SK-N-SH (cell line): ENCODE results near the gene UBN1. TPM values are rescaled to one million over a fixed set of nuclear protein-coding genes. Genes with fewer than 3 reads are reported as not detected.

ENCODE experiments used
- CTCF ChIA-PET: fragments of 300-600, 350-600 bp; formaldehyde crosslinking; extraction: SDS; loops from one replicate; lab custom pipeline; 2021; lab: Yijun Ruan, JAX
- POLR2A ChIA-PET: fragments of 350-600 bp; sonication (Branson Sonifier 250); formaldehyde crosslinking; extraction: SDS; loops from one replicate; lab custom pipeline; 2020; ENCODE audit warnings: antibody characterized with exemption, inconsistent platforms; lab: Yijun Ruan, JAX
- DNase-seq: peaks from one replicate; pipeline ENCODE4 v3.0.0; 2012
- H2AFZ ChIP-seq: fragments of 200-600 bp; sonication (generic); 2 replicates; pipeline ENCODE4 v1.8.1; 2016; ENCODE audit warnings: antibody characterized with exemption, mild to moderate bottlenecking, low read depth
- H3F3A ChIP-seq: fragments of 200-600 bp; sonication (generic); replicated peaks from 2 replicates; pipeline ENCODE3; 2016; ENCODE audit warnings: antibody characterized with exemption, mild to moderate bottlenecking; ENCODE audit not compliant: insufficient read depth
- H3K27ac ChIP-seq, 2 experiments: fragments of 200-500 bp in 1 of 2; fragments of 200-600 bp in 1 of 2; sonication (Bioruptor generic) in 1 of 2; sonication (generic), shearing (Covaris generic) in 1 of 2; 2 replicates each; pipeline versions ENCODE4 v1.5.1 to v1.6.1; 2014 to 2016; ENCODE audit warnings: low read depth in 2 of 2, inconsistent platforms in 1 of 2, low read length in 1 of 2, mild to moderate bottlenecking in 1 of 2, mixed read lengths in 1 of 2
- H3K27me3 ChIP-seq: fragments of 200-600 bp; sonication (generic), shearing (Covaris generic); 2 replicates; pipeline ENCODE4 v1.6.1; 2016; ENCODE audit warnings: mixed run types; ENCODE audit not compliant: insufficient read depth
- H3K36me3 ChIP-seq, 2 experiments: fragments of 200-500 bp in 1 of 2; fragments of 200-600 bp in 1 of 2; sonication (Bioruptor generic) in 1 of 2; sonication (generic) in 1 of 2; replicated peaks in 1 of 2; 2 replicates each; pipeline versions ENCODE3 to v1.5.1; 2014 to 2016; ENCODE audit warnings: low read length in 1 of 2, mild to moderate bottlenecking in 1 of 2; ENCODE audit not compliant: insufficient read depth in 2 of 2, control insufficient read depth in 1 of 2
- H3K4me1 ChIP-seq, 2 experiments: fragments of 200-500 bp in 1 of 2; fragments of 200-600 bp in 1 of 2; sonication (Bioruptor generic) in 1 of 2; sonication (generic), shearing (Covaris generic) in 1 of 2; 2 replicates each; pipeline versions ENCODE4 v1.5.1 to v1.6.1; 2014 to 2016; ENCODE audit warnings: low read depth in 1 of 2, low read length in 1 of 2, mixed run types in 1 of 2; ENCODE audit not compliant: insufficient read depth in 2 of 2, control insufficient read depth in 1 of 2
- H3K4me2 ChIP-seq: fragments of 200-600 bp; sonication (generic), shearing (Covaris generic); 2 replicates; pipeline ENCODE4 v1.6.1; 2017; ENCODE audit warnings: mixed run types
- H3K4me3 ChIP-seq, 2 experiments: fragments of 200-500 bp in 1 of 2; fragments of 200-600 bp in 1 of 2; sonication (Bioruptor generic) in 1 of 2; sonication (generic), shearing (Covaris generic) in 1 of 2; 2 replicates each; pipeline versions ENCODE4 v1.5.1 to v1.8.1; 2014 to 2016; ENCODE audit warnings: low read depth in 2 of 2, inconsistent platforms in 1 of 2, low read length in 1 of 2, mild to moderate bottlenecking in 1 of 2, mixed read lengths in 1 of 2, moderate library complexity in 1 of 2
- H3K79me2 ChIP-seq: fragments of 200-600 bp; sonication (generic); 2 replicates; pipeline ENCODE4 v1.8.1; 2017; ENCODE audit warnings: mild to moderate bottlenecking; ENCODE audit not compliant: insufficient read depth
- H3K9ac ChIP-seq: fragments of 200-600 bp; sonication (generic); 2 replicates; pipeline ENCODE4 v1.6.1; 2017; ENCODE audit warnings: mixed run types
- H3K9me2 ChIP-seq: fragments of 200-600 bp; sonication (generic); 2 replicates; pipeline ENCODE4 v1.6.1; 2017; ENCODE audit warnings: mixed run types
- H3K9me3 ChIP-seq: fragments of 200-600 bp; sonication (generic); 2 replicates; pipeline ENCODE4 v1.6.1; 2017; ENCODE audit warnings: mixed run types, mild to moderate bottlenecking, moderate library complexity
- H4K20me1 ChIP-seq: fragments of 200-600 bp; sonication (generic); 2 replicates; pipeline ENCODE4 v1.6.1; 2017; ENCODE audit warnings: mild to moderate bottlenecking, mixed run types; ENCODE audit not compliant: insufficient read depth
- CHD2 ChIP-seq: fragments of 150-350 bp; IDR thresholded peaks from 2 replicates; pipeline ENCODE4 v1.6.1; 2018; ENCODE audit warnings: low read length; ENCODE audit not compliant: partially characterized antibody
- EP300 ChIP-seq, 2 experiments: IDR thresholded peaks; 2 replicates each; pipeline versions ENCODE4 v1.4.0 to v1.6.1; 2012; ENCODE audit warnings: borderline replicate concordance in 1 of 2, low read depth in 1 of 2, low read length in 1 of 2
- EZH2phosphoT487 ChIP-seq: fragments of 200-600 bp; sonication (generic); IDR thresholded peaks from 2 replicates; pipeline ENCODE4 v1.6.1; 2017; ENCODE audit warnings: low read depth, mixed run types, mild to moderate bottlenecking, antibody characterized with exemption, moderate library complexity, borderline replicate concordance
- FOXJ3 ChIP-seq: sonication (generic); formaldehyde crosslinking; IDR thresholded peaks from 2 replicates; pipeline ENCODE4 v1.5.1; 2020; ENCODE audit warnings: mild to moderate bottlenecking, missing genetic modification reagents
- FOXM1 ChIP-seq: IDR thresholded peaks from 2 replicates; pipeline ENCODE4 v1.4.0; 2012; ENCODE audit warnings: low read depth, mild to moderate bottlenecking
- GABPA ChIP-seq: IDR thresholded peaks from 2 replicates; pipeline ENCODE4 v1.4.0; 2012; ENCODE audit warnings: low read depth, mild to moderate bottlenecking
- GATA2 ChIP-seq: sonication (generic); formaldehyde crosslinking; IDR thresholded peaks from 2 replicates; pipeline ENCODE4 v1.5.0; 2020; ENCODE audit warnings: mild to moderate bottlenecking, missing genetic modification reagents
- MEF2A ChIP-seq: IDR thresholded peaks from 2 replicates; pipeline ENCODE4 v1.4.0; 2012; ENCODE audit warnings: low read depth, borderline replicate concordance
- NFIC ChIP-seq: IDR thresholded peaks from 2 replicates; pipeline ENCODE4 v1.4.0; 2012; ENCODE audit warnings: borderline replicate concordance
- NRF1 ChIP-seq: IDR thresholded peaks from 2 replicates; pipeline ENCODE4 v1.6.1; 2012; ENCODE audit warnings: low read depth, mild to moderate bottlenecking, low read length
- REST ChIP-seq: IDR thresholded peaks from 2 replicates; pipeline ENCODE4 v1.6.1; 2012; ENCODE audit warnings: mild to moderate bottlenecking, low read depth, low read length, moderate library complexity
- RXRA ChIP-seq: IDR thresholded peaks from 2 replicates; pipeline ENCODE4 v1.4.0; 2012; ENCODE audit warnings: low read depth, mild to moderate bottlenecking, borderline replicate concordance
- SMC3 ChIP-seq: IDR thresholded peaks from 2 replicates; pipeline ENCODE4 v1.6.1; 2012; ENCODE audit warnings: low read depth, low read length, improper control_type of control experiment
- TCF12 ChIP-seq: IDR thresholded peaks from 2 replicates; pipeline ENCODE4 v1.4.0; 2012
- TEAD4 ChIP-seq: IDR thresholded peaks from 2 replicates; pipeline ENCODE4 v1.4.0; 2012; ENCODE audit warnings: mild to moderate bottlenecking, borderline replicate concordance; ENCODE audit not compliant: insufficient read depth
- YY1 ChIP-seq: IDR thresholded peaks from 2 replicates; pipeline ENCODE4 v1.4.0; 2012; ENCODE audit warnings: low read depth, mild to moderate bottlenecking
- WGBS: methylation state at CpG from one replicate; pipeline ENCODE4 v1.1.6; 2017; ENCODE audit warnings: low lambda C conversion rate; 5-methylcytosine and 5-hydroxymethylcytosine counted together
- polyA plus RNA-seq, 3 experiments: library from polyadenylated mRNA; depleted of rRNA; stranded (reverse); fragments of >200 nt; gene quantifications; 2 replicates each; pipeline ENCODE4 v1.2.3, GENCODE V29; 2012
- TF ChIP-seq, protein P1 (sequence below): IDR thresholded peaks from 2 replicates; pipeline ENCODE4 v1.4.0; 2012; ENCODE audit warnings: low read depth

Gene UBN1
- polyA plus RNA-seq, 1 of the 3 experiments (the other 2 are of a cell fraction) = 10.9 TPM

DNA sequence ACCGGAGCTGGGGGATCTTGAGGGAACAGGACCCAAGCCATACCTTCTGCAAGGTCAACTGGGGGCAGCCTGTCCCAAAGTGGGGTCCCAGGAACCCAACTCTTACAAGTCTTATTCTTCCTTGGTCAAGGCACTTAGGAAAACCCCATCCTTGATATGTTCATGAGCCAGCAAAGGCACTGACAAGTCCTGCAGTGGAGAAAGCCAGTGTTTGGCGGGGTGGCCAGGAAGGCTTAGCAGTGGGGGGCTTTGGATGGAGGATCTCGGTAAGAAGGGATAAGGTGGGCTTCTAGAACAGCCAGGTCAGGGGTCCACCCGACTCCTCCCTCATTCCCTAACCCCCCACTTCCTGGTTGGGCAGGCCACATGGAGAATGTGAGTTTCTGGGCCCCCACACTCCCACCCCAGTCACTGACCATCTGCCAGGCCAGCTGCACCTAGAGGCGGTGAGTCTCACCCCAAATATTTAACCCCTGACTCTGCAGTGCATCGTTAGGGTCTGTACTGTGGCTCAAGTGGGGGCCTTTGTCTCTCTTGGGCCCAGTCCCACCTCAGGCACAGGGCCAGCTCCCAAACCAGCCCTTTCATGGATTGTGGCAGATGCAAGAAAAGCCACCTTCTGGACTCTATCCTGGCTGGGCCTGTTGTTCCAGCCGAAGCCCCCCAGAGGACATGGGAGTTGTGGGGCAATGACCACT, 67.4 kb downstream of the UBN1 start:
- Histone ChIP-seq H3K9me3 (no peaks in the 10 kb centered on the region), H3K4me1 (0 out of 4 replicates have a peak, but pooled peaks cover 0 to 8% of the 10 kb centered on the region in 2 experiments), H3K4me3 (no peak overlapping the region), H3K79me2 (no peaks in the 10 kb centered on the region), H3K9me2 (no peaks in the 10 kb centered on the region), H3K27ac (no peak overlapping the region), H3K27me3 (no peaks in the 10 kb centered on the region), H2AFZ (no peak overlapping the region), H3K9ac (no peak overlapping the region), H3F3A (no peaks in the 10 kb centered on the region), H4K20me1 (no peaks in the 10 kb centered on the region), H3K36me3 (no peaks in the 10 kb centered on the region), H3K4me2 (no peak overlapping the region)
- TF ChIP-seq EP300 (IDR thresholded peaks at IDR 0.05; ENCODE audit: borderline replicate concordance in 1 of 2, low read depth in 1 of 2, low read length in 1 of 2) = no peak
- no peak for TF ChIP-seq NFIC
- no peak for TF ChIP-seq FOXJ3
- no peak for TF ChIP-seq GABPA
- TF ChIP-seq EZH2phosphoT487 = no peak
- no peak for TF ChIP-seq TCF12
- TF ChIP-seq MEF2A = no peak
- no peak for TF ChIP-seq RXRA
- no peak for TF ChIP-seq NRF1
- no peak for TF ChIP-seq TEAD4
- TF ChIP-seq, protein P1, sequence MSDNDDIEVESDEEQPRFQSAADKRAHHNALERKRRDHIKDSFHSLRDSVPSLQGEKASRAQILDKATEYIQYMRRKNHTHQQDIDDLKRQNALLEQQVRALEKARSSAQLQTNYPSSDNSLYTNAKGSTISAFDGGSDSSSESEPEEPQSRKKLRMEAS = no peak
- TF ChIP-seq SMC3 = no peak
- no peak for TF ChIP-seq CHD2
- TF ChIP-seq YY1 = no peak
- TF ChIP-seq GATA2 (CRISPR knock-in tag) = no peak
- TF ChIP-seq FOXM1 = no peak
- TF ChIP-seq REST = no peak
- CTCF ChIA-PET = no interaction called here
- DNase-seq = no peak
- POLR2A ChIA-PET = no interaction called here
- WGBS = 83% methylated on average over 6 of the region's 7 CpGs
